NCI-H524 treated with DMSO at 0.1 percent for 48 hours (cell line): Measurements from ENCODE around the gene VPS54.

Experiments used
- DNase-seq: peaks from one replicate; lab custom pipeline; 2025; lab: John Stamatoyannopoulos, UW

VPS54 gene, protein sequence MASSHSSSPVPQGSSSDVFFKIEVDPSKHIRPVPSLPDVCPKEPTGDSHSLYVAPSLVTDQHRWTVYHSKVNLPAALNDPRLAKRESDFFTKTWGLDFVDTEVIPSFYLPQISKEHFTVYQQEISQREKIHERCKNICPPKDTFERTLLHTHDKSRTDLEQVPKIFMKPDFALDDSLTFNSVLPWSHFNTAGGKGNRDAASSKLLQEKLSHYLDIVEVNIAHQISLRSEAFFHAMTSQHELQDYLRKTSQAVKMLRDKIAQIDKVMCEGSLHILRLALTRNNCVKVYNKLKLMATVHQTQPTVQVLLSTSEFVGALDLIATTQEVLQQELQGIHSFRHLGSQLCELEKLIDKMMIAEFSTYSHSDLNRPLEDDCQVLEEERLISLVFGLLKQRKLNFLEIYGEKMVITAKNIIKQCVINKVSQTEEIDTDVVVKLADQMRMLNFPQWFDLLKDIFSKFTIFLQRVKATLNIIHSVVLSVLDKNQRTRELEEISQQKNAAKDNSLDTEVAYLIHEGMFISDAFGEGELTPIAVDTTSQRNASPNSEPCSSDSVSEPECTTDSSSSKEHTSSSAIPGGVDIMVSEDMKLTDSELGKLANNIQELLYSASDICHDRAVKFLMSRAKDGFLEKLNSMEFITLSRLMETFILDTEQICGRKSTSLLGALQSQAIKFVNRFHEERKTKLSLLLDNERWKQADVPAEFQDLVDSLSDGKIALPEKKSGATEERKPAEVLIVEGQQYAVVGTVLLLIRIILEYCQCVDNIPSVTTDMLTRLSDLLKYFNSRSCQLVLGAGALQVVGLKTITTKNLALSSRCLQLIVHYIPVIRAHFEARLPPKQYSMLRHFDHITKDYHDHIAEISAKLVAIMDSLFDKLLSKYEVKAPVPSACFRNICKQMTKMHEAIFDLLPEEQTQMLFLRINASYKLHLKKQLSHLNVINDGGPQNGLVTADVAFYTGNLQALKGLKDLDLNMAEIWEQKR

DNA sequence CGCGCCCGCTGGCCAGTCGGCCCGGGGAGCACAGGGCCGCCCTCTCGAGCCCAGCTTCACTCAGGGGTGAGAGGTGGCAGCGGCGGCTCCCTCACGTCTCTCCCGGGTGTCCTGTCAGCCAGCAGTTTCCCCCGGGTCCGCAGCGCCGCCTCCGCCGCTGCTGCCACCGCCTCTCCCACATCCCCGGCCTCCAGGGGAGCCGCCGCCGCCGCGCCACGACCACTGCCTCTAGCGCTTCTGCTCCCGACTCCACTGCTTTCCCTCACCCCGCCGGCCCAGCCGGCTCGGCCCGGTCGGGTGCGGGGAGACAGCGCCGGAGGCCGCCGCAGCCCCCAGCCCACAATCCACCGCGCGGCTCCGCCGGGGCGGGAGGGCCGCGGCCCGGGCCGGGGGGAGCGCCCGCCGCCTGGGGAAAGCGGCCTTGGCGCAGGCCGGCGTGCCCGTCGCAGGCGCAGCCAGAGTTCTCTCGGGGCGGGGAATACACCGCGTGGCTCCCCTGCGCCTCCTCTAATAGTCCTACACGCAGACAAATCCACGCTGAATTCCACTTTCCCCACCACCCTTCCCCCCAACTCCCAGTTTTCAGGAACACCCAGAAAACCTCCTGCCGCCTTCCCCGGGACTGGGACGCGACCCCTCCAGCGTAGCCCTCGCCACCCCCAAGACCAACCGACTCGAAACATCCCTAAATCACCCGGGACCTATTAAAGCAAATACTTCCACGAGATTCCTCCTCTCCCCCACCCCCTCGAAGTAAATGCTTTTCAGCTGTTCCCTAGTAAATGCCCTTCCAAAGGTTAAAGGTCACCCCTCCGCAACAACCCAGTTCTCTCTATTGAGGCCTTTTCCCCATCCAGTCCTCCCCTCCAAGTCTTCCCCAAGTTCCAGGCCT, at the start of gene VPS54:
Gene VPS54 (minus strand): TSS at position 346 of the 892 bp plus-strand sequence. CDS start 35,429 bp downstream, outside the sequence.
- no peak for DNase-seq

DNA sequence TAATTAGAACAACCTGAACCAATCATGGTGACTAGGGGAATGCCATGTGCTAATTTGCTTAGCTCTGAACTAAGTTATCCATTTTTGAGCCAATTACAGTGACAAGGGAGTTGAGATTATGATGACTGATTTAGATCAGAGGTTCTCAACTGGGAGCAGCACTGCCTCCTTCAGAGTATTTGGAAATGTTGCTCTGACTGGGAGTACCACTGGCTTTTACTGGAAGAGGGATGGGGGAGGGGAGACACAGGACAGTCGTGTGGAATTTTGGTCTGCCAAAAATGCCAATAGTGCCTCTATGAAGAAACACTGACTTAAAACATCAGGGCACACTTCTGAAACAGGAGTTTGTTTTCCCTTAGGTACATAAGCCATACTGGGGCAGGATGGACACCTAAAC, 48.1 kb upstream of the VPS54 start:
- DNase-seq = no peak

DNA sequence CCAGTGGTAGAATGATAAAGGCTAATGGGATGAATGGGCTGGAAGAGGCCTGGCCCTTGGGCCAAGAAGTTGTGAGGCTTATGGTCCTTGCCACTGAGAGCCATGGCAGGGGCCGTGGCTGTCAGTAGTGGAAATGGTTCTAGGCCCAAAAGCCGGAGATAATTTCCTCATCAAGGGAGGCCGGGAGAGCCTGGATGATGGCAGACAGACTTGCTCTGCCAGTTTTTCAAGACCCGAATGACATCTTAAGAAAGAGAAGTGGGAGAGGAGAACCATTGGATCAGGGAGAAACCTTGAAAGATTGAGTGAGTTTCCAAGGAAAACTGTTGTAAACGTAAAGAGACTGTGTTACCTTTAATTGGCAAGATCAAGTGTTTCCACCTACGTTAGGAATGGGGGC, 46.3 kb upstream of the VPS54 start:
- DNase-seq = no peak

DNA sequence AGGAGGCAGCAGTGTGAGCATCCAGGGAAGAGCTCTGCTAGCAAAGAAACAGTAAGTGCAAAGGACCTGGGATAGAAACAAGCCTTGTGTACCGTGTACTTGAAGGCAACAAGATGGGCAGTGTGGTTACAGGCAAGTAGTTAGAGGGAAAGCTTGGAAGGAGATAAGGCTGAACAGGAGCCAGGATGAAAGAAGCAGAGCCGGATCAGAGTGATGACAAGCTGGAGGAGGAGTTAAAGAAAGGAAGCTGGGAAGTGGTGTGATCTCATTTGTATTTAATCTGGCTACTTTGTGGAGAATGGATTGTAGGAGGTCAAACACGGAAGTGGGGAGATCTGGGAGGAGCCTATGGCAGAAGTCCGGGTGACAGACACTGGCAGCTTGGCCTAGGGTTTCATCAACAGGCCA, 44.7 kb upstream of the VPS54 start:
- no peak for DNase-seq

DNA sequence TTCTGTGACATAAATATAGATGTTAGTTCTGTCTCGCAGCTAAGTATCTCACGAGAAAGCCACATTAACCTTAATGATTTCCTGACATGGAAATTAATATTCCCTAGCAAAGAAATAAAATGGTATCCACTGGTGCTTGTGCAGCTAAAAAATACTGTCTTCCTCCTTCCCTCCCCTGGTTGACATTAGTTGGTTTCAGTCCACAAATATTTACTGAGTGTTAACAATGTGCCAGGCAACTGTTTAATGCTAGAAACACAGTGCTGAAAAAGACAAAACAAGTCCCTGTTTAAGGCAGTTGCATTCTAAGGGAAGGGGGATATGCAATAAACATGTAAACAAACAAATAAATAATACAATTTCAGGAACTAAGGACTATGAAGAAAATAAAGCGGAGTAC, 44.2 kb upstream of the VPS54 start:
- no peak for DNase-seq

DNA sequence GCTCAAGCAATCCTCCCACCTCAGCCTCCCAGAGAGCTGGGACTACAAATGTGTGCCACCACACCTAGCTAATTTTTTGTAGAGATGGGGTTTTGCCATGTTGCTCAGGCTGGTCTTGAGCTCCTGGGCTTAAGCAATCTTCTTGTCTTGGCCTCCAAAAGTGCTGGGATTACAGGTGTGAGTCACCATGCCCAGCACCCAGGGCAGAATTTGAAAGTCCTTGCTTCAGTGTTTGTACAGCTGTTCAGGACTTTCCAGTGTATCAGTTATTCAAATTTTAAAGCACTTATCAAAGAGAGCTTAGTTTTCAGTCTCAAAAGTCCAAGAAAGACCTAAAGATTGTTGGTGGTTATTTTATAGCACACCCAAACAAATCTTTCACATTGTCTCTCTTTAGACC, 43.6 kb upstream of the VPS54 start:
- no peak for DNase-seq

DNA sequence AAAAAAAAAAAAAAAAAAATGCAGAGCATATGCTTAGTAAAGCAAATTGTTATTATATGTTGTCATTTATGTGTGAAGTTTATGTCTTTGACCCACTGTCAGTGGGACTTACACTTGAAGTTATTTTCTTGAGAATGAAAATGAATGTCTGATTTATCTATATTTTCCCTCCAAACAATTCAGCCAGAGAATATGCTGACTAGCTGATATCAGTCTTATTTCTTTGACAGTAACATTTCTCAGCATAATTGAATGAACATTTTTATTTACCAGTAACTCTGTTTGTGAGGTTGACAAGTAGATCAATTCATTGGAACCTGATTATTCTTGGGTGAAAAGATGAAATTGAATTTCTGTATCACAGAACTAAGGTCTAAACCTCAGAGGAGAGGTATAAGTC, 40.0 kb upstream of the VPS54 start:
- DNase-seq = no peak

DNA sequence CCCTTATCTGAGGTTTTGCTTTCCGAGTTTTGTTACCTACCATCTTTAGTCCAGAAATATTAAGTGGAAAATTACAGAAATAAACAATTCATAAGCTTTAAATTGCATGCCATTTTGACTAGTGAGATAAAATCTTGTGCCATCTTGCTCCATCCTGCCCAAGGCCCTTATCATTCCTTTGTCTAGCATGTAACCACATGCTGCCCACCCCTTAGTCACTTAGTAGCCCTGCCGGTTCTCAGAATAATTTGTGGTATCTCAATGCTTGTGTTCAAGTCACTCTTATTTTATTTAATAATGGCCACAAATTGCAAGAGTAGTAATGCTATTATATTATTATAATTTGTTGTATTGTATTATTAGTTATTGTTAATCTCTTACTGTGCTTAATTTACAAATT, 36.8 kb upstream of the VPS54 start:
- no peak for DNase-seq

DNA sequence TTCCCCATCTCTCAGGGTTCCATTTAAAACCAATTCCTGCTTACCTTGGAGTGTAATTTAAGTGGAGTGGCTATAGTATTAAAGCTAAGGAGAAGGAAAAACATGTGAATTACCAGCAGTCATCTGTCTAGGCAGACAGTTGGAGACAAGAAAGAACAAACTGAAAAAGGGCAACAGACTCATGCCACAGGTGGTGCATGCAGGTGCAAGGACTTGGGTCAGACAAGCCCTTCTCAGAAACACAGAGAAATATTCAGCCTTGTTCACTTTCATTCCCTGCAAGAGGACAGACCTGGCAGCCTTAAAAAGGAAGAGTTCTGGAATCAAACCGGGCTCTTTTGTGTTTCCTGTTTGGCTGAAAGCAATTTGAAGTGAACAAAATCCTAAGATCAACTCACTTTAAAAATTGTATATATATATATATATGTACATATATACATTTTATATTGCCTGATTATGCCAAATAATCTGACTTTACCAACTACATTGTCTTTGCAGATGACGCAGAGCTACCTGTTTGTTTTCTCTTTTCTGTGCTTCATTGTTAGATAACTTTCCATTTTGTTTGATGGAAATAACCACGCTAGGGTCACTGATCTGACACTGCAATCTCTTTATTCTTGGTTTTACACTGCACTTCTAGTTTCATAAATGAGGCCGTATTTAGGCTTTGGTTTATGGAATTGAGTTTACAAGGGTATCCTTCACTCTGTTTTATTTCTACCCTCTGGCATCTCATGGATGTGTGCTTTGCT, 35.1 kb upstream of the VPS54 start:
- no peak for DNase-seq

DNA sequence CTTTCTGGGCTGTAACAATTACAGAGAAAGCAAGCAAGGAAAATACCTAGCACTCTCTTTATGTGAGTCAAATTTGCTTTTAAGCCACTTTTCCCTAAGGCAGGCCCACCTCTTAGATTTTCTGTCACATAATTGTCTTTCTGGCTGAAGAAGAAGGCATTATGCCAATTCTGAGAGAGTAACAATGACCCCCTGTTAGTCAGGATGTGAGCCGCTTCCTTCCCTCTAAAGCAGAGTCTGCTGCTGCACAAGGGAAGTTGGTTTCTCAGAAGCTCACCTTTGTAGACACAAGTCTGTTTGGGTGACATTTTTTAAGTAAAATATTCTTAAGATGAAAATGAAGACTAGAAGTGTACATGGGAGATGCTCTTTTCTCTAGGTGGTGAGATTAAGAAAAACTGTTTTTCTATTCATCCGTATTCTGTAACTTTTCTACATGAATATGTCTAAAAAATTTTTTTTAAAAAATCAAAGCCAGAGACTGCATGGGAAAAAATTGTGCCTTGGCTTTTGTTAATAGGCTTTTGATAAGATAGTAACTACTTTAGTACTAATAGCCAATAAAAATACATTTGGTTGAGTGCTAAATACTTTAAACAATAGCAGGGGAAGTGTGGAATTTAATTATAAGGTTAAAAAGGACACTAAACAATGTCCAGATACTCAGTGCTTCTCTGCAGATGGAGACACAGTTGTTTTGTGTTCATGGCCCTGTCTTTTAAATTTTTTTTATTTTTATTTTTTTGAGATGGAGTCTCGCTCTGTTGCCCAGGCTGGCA, 33.4 kb upstream of the VPS54 start:
- DNase-seq = no peak

DNA sequence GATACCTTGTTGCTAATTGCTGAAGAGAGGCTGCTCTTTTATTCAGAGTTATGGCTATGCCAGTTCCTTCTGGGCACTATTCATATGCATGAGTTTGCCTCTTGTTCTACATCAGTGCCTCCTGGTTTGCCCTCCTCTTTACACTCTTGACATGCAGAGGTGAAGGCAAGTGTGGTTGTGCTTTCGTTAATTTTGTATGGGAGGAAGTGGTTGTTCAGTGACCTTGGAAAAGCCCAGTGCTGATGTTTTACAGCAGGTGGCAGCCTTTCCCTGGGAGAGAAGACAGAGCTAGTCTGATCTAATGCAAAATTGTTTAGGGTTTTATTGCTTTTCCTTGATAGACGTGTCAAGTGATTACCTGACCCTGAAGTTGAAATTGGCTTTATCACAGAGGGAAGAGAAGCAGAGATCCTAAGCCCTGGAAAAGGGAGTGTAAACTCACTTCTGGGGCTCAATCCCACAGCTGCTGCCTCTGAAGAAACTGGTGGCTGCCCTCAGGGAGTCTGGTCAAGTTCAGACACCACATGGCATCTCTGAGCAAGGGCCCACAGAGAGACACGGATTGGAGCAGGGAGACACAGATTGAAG, 30.5 kb upstream of the VPS54 start:
- DNase-seq = no peak

DNA sequence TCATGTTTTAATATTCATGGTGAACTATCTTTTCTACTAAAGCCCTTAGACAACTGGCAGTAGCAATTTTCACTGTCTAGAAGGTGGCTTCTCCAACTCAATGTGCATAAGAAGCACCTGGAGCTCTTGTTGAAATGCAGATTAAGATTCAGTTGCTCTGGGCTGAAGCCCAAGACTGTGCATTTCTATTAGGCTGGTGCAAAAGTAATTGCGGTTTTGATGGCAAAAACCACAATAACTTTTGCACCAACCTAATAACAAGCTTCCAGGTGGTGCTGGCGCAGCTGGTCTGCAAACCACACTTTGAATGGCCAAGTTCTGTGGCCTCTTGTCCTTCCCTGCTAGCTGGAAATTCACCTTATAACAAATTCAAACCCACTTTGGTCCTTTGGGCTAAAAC, 26.7 kb upstream of the VPS54 start:
- DNase-seq = no peak

DNA sequence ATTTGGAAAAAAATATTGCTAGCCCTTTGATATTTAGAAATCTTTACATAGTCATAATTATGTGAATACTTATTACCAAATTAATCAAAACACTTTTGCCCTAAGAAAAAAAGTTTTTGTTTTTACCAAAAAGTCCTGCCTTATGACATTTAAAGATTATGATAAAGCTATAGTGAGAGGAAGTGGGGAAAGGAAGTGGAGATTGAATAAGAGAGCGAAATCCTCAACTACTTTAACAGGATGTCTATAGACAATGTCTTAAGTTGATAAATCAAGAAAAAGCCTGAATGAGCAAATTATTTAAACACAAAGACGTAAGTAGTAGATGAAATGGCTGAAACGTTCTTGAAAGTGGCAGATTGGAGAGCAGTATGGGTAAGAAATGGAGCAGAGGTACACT, 20.9 kb upstream of the VPS54 start:
- no peak for DNase-seq

DNA sequence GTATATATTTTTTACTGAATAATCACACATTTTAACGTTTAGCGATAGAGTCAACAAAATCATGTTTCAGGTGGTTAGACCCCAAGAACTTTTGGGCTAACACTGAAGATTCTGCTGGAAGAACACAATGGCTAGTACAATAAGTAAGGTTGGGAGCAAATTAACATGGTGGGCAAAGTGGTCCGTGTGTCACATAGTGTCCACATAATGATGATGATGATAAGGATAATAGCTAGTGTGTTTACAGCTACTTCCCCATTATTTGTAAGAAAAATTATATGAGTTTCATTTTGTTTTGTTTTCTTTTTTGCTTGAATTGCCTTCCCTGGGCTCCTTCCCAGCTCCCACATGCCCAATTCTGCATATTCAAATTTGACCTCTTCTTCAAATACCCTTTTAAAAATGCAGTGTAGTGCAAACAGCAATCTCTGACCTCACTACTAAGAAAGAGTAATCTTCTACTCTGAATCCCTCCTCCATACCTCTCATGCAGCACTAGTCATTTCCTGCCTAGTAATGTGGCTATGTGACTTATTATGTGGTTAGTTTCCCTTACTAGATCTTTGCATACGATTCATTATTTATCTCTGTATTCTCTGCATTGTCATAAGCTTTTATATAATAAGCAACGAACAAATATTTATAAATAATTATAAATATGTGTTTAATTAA, 16.9 kb upstream of the VPS54 start:
- no peak for DNase-seq

DNA sequence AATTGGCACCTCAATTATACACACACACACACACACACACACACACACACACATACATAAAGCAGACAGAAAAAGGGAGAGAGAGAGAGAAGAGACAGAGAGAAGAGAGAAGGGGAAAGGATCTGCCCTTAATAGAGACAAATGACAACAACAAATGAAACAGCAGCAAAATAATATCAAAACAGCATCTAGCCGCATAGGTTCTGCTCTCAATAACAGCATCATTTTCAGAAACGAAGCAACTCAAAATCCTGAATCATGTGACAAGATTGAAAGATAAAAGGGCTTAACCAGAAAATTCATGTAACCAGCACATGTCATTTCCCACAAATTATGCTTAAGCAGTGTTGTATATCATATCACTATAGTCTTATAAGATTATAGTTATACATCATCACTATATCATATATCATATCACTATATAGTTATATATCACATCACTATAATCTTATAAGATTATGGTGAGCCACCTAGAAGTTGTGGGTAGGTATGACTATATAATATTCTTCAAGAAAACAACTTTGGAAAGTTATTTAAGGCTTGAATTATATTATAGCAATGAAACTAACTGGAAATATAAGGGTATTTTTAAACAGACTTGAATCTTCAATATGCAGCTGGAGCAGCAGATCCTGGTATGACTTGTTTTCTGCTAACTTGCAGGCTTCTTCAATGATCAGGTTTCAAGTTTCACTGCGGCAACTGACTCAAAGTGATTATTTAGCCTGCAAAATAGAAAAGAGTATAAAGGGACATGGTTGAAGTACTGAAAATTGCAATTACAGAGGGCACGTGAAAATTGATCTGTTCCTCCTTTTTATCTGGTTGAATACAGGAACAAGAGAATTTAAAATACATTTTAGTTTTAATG, 16.1 kb upstream of the VPS54 start:
- DNase-seq = no peak

DNA sequence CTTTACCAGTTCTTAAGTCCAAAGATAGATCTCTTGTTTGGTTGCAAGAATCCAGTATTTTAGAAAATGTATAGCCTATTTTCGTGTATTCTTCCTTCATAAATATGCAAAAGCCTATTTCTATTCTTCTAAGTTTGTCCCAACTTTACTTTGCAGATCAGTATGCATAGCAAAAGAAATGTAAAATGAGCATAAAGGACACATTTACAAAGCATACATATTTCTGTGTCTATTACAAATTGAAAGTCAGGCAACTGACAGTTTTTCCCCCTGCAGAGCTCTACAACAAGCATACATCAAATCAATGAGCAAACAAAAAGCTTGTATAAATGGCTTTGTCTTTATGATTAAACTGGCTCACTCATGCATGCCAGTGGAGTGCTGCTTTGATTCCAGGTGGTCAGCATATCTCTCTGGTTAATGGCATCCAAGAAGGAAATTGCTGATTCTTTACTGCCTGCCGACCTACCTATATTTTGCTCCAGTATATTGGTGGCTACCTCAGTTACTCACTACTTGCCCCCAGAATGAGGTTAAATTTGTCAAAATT, 10.0 kb upstream of the VPS54 start:
- no peak for DNase-seq

DNA sequence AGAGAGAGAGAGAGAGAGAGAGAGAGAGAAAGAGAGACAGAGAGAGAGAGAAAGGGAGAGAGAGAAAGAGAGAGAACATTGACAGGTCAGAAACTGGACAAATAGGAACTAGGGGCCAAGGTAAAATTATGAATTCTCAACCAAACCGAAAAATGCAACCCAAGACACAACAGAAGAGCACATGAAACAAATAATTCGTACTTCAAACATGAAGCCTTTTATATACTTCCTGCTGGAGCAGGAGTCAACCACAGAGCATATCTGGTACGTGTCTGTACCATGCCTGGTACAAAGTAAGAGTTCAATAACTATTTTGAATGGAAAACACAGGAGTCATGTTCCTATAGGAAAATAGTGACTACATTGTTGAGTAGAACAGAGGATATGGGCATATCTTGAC, 6.5 kb upstream of the VPS54 start:
- no peak for DNase-seq

DNA sequence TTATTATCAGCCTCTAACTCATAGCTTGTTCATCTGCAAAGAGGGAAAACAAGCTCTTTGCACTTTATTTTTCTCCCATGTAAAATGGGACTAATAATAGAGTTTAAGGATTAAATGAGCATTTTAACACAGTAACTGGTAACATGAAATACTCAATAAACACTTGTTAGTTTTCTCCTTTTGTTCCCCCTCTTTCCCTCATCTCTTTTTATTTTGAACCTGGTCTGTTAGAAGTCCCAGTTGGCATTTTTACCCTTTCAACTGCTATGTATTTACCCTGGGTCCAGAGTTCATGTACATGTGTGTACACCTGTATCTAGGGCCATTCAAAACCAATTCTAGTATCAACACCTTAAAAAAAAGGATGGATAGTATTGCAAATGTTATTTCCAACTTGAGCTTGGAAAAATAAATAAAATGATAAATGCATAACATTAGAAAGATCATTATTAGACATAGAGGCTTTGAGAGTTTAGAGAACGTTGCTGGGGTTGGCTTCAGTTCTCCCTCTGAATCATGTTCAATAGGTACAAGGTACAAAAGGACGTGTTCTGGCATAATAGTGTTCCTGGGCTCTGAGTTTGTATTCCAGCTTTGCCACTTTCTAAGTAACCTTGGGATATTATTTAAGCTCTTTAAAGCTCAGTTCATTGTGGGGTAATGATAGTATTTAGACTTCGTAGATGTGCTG, 5.2 kb upstream of the VPS54 start:
- no peak for DNase-seq
